ENCODE measurements around the gene EBF4. TPM values are rescaled to one million over a fixed set of nuclear protein-coding genes. Genes with fewer than 3 reads are reported as not detected.
"Not testable (repeated sequence)": the region's sequence is repeated elsewhere in the genome, so short reads cannot be mapped to it uniquely, and the experiment has no call there.

The EBF4 gene
- total RNA-seq, 2 donors from 2014 or later = 6.4 to 12.1 TPM

GRCh38 chr20:2768632-2769015 is 76.0 kb downstream of the EBF4 start:
- TF ChIP-seq, protein P1, sequence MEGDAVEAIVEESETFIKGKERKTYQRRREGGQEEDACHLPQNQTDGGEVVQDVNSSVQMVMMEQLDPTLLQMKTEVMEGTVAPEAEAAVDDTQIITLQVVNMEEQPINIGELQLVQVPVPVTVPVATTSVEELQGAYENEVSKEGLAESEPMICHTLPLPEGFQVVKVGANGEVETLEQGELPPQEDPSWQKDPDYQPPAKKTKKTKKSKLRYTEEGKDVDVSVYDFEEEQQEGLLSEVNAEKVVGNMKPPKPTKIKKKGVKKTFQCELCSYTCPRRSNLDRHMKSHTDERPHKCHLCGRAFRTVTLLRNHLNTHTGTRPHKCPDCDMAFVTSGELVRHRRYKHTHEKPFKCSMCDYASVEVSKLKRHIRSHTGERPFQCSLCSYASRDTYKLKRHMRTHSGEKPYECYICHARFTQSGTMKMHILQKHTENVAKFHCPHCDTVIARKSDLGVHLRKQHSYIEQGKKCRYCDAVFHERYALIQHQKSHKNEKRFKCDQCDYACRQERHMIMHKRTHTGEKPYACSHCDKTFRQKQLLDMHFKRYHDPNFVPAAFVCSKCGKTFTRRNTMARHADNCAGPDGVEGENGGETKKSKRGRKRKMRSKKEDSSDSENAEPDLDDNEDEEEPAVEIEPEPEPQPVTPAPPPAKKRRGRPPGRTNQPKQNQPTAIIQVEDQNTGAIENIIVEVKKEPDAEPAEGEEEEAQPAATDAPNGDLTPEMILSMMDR (conservative IDR thresholded peaks at IDR 0.05) = no peak
- peaks cover 30% of the 10 kb centered on the region for H3K27me3 Mint-ChIP-seq (ENCODE audit: insufficient read depth)
- 93 to 94% methylated on average over 2 to 5 of the region's 5 CpGs for WGBS, 2 experiments (ENCODE audit: insufficient coverage in 1 of 2, insufficient read length in 1 of 2)
- Histone ChIP-seq H3K9me3 (ENCODE audit: control insufficient read depth, low read length) (no peaks in the 10 kb centered on the region), H3K27ac (ENCODE audit: low read depth, low read length) (no peak overlapping the region), H3K4me3 (ENCODE audit: low read length) (no peak overlapping the region), H3K4me1 (ENCODE audit: control insufficient read depth, insufficient read depth, low read length) (no peaks in the 10 kb centered on the region), H3K9ac (ENCODE audit: extremely low read depth, low read length, poor library complexity, severe bottlenecking) (no peak overlapping the region), H3K36me3 (ENCODE audit: control insufficient read depth, insufficient read depth, low read length) (no peaks in the 10 kb centered on the region), H3K27me3 (ENCODE audit: control insufficient read depth, insufficient read depth, low read length, poor library complexity, severe bottlenecking) (peaks cover 6% of the 10 kb centered on the region)
- no peak overlapping the region for H3K27ac Mint-ChIP-seq
- no peaks in the 10 kb centered on the region for H3K36me3 Mint-ChIP-seq (ENCODE audit: low read depth)
- H3K4me3 Mint-ChIP-seq = no peak overlapping the region
- no peaks in the 10 kb centered on the region for H3K9me3 Mint-ChIP-seq
- H3K4me1 Mint-ChIP-seq = no peaks in the 10 kb centered on the region
- DNase-seq = no peak

- H3K9ac ChIP-seq (ENCODE audit: extremely low read depth, low read length, poor library complexity, severe bottlenecking); H3K27ac ChIP-seq (ENCODE audit: low read depth, low read length); H3K4me3 ChIP-seq (ENCODE audit: low read length); H3K9me3 Mint-ChIP-seq; H3K27me3 ChIP-seq (ENCODE audit: control insufficient read depth, insufficient read depth, low read length, poor library complexity, severe bottlenecking); H3K4me1 Mint-ChIP-seq; H3K36me3 ChIP-seq (ENCODE audit: control insufficient read depth, insufficient read depth, low read length); H3K27ac Mint-ChIP-seq; DNase-seq; H3K36me3 Mint-ChIP-seq (ENCODE audit: low read depth); H3K4me1 ChIP-seq (ENCODE audit: control insufficient read depth, insufficient read depth, low read length); H3K4me3 Mint-ChIP-seq; H3K9me3 ChIP-seq (ENCODE audit: control insufficient read depth, low read length): not testable (repeated sequence)
- H3K27me3 Mint-ChIP-seq (ENCODE audit: insufficient read depth) = peaks cover 30% of the 10 kb centered on the region
- WGBS, 2 experiments (ENCODE audit: insufficient coverage in 1 of 2, insufficient read length in 1 of 2) = 90 to 93% methylated on average over 5 to 12 of the region's 12 CpGs
These were observed 77.5 kb downstream of the EBF4 start for GRCh38 chr20:2770091-2770490.

- peaks cover 6% of the 10 kb centered on the region for H3K27me3 ChIP-seq (ENCODE audit: control insufficient read depth, insufficient read depth, low read length, poor library complexity, severe bottlenecking)
- H3K4me3 ChIP-seq (ENCODE audit: low read length) = no peak overlapping the region
- no peaks in the 10 kb centered on the region for H3K4me1 ChIP-seq (ENCODE audit: control insufficient read depth, insufficient read depth, low read length)
- H3K9me3 ChIP-seq (ENCODE audit: control insufficient read depth, low read length) = no peaks in the 10 kb centered on the region
- H3K27me3 Mint-ChIP-seq (ENCODE audit: insufficient read depth) = peaks cover 30% of the 10 kb centered on the region
- no peak overlapping the region for H3K9ac ChIP-seq (ENCODE audit: extremely low read depth, low read length, poor library complexity, severe bottlenecking)
- H3K9me3 Mint-ChIP-seq = no peaks in the 10 kb centered on the region
- DNase-seq = peak; percentile 69
- TF ChIP-seq, protein P1 (conservative IDR thresholded peaks at IDR 0.05) = peak; percentile 62
- no peak overlapping the region for H3K27ac Mint-ChIP-seq
- no peaks in the 10 kb centered on the region for H3K36me3 ChIP-seq (ENCODE audit: control insufficient read depth, insufficient read depth, low read length)
- no peak overlapping the region for H3K27ac ChIP-seq (ENCODE audit: low read depth, low read length)
- no peak overlapping the region for H3K4me3 Mint-ChIP-seq
- peaks cover 2% of the 10 kb centered on the region for H3K4me1 Mint-ChIP-seq
- WGBS, 2 experiments (ENCODE audit: insufficient coverage in 1 of 2, insufficient read length in 1 of 2) = 75 to 81% methylated on average over 10 to 12 of the region's 12 CpGs
- H3K36me3 Mint-ChIP-seq (ENCODE audit: low read depth) = no peaks in the 10 kb centered on the region
These were observed 79.1 kb downstream of the EBF4 start for GRCh38 chr20:2771631-2772080.

DNA sequence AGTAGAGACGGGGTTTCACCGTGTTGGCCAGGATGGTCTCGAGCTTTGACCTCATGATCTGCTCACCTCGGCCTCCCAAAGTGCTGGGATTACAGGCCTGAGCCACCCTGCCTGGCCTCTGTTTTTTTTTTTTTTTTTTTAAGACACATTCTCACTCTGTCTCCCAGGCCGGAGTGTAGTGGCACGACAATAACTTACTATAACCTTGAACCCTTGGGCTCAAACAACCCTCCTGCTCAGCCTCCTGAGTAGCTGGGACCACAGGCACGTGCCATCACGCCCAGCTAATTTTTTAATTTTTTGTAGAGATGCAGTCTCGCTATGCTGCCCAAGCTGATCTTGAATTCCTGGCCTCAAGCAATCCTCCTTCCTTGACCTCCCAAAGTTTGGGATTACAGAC is 81.2 kb downstream of the EBF4 start:
- H3K4me3 ChIP-seq (ENCODE audit: low read length) = no peak overlapping the region
- peaks cover 18% of the 10 kb centered on the region for H3K27me3 Mint-ChIP-seq (ENCODE audit: insufficient read depth)
- 86 to 90% methylated on average over 6 to 9 of the region's 9 CpGs for WGBS, 2 experiments (ENCODE audit: insufficient coverage in 1 of 2, insufficient read length in 1 of 2)
- TF ChIP-seq, protein P1 (conservative IDR thresholded peaks at IDR 0.05) = no peak
- no peaks in the 10 kb centered on the region for H3K9me3 Mint-ChIP-seq
- no peak overlapping the region for H3K27ac ChIP-seq (ENCODE audit: low read depth, low read length)
- no peak overlapping the region for H3K4me3 Mint-ChIP-seq
- peaks cover 2% of the 10 kb centered on the region for H3K4me1 Mint-ChIP-seq
- no peaks in the 10 kb centered on the region for H3K36me3 ChIP-seq (ENCODE audit: control insufficient read depth, insufficient read depth, low read length)
- H3K9ac ChIP-seq (ENCODE audit: extremely low read depth, low read length, poor library complexity, severe bottlenecking) = no peak overlapping the region
- no peaks in the 10 kb centered on the region for H3K27me3 ChIP-seq (ENCODE audit: control insufficient read depth, insufficient read depth, low read length, poor library complexity, severe bottlenecking)
- H3K9me3 ChIP-seq (ENCODE audit: control insufficient read depth, low read length) = no peaks in the 10 kb centered on the region
- no peak for DNase-seq
- no peak overlapping the region for H3K27ac Mint-ChIP-seq
- no peaks in the 10 kb centered on the region for H3K4me1 ChIP-seq (ENCODE audit: control insufficient read depth, insufficient read depth, low read length)
- H3K36me3 Mint-ChIP-seq (ENCODE audit: low read depth) = no peaks in the 10 kb centered on the region
